Keratinocyte (primary cell): ENCODE measurements around the gene KIF17. TPM values are rescaled to one million over a fixed set of nuclear protein-coding genes. Genes with fewer than 3 reads are reported as not detected.

ENCODE experiments used
- DNase-seq: peaks from one replicate; pipeline ENCODE4 v3.0.0-alpha.2; 2011; ENCODE audit warnings: low read depth, missing footprints, low spot score
- FAIRE-seq: peaks from 2 replicates; lab custom pipeline; 2011; peaks lifted over from hg19 to GRCh38; lab: Jason Lieb, UNC
- H2AFZ ChIP-seq: 2 replicates; pipeline ENCODE4 v1.6.0; 2012; ENCODE audit warnings: low read length, control low read depth, inconsistent platforms; ENCODE audit not compliant: control insufficient read depth
- H3K27ac ChIP-seq: 2 replicates; pipeline ENCODE4 v1.5.1; 2011; ENCODE audit warnings: low read length; ENCODE audit not compliant: control insufficient read depth, insufficient read depth
- H3K27me3 ChIP-seq: 3 replicates; pipeline ENCODE4 v1.6.0; 2011; ENCODE audit warnings: low read length; ENCODE audit not compliant: control insufficient read depth, insufficient read depth; ENCODE audit errors: extremely low read depth
- H3K36me3 ChIP-seq, 2 experiments: 2 replicates in 1 of 2; 3 replicates in 1 of 2; pipeline ENCODE4 v1.5.1; 2011; ENCODE audit warnings: low read length in 2 of 2, mild to moderate bottlenecking in 1 of 2; ENCODE audit not compliant: control insufficient read depth in 2 of 2, insufficient read depth in 2 of 2; ENCODE audit errors: extremely low read depth in 1 of 2
- H3K4me1 ChIP-seq: 3 replicates; pipeline ENCODE4 v1.5.1; 2011; ENCODE audit warnings: low read length; ENCODE audit not compliant: control insufficient read depth, insufficient read depth; ENCODE audit errors: extremely low read depth
- H3K4me2 ChIP-seq: 3 replicates; pipeline ENCODE4 v1.6.0; 2011; ENCODE audit warnings: low read depth, low read length; ENCODE audit not compliant: control insufficient read depth, insufficient read depth; ENCODE audit errors: extremely low read depth
- H3K4me3 ChIP-seq, 3 experiments: fragments of 200-600 bp in 1 of 3; sonication (generic) in 1 of 3; 2 replicates in 2 of 3; 3 replicates in 1 of 3; pipeline ENCODE4 v1.5.1; 2011 to 2016; ENCODE audit warnings: low read length in 3 of 3, mild to moderate bottlenecking in 3 of 3, control low read depth in 2 of 3, inconsistent platforms in 1 of 3, low read depth in 1 of 3, mixed read lengths in 1 of 3, mixed run types in 1 of 3, moderate library complexity in 1 of 3; ENCODE audit not compliant: control insufficient read depth in 2 of 3, insufficient read depth in 2 of 3; ENCODE audit errors: extremely low read depth in 1 of 3
- H3K79me2 ChIP-seq: 2 replicates; pipeline ENCODE4 v1.6.0; 2012; ENCODE audit warnings: low read length; ENCODE audit not compliant: control insufficient read depth, insufficient read depth
- H3K9ac ChIP-seq: 3 replicates; pipeline ENCODE4 v1.6.0; 2011; ENCODE audit warnings: low read length; ENCODE audit not compliant: control insufficient read depth, insufficient read depth; ENCODE audit errors: extremely low read depth
- H3K9me1 ChIP-seq: 3 replicates; pipeline ENCODE4 v1.6.0; 2011; ENCODE audit warnings: low read length; ENCODE audit not compliant: control insufficient read depth, insufficient read depth; ENCODE audit errors: extremely low read depth
- H3K9me3 ChIP-seq: 2 replicates; pipeline ENCODE4 v1.5.1; 2012; ENCODE audit warnings: low read depth, low read length; ENCODE audit not compliant: control insufficient read depth
- H4K20me1 ChIP-seq: 3 replicates; pipeline ENCODE4 v1.6.0; 2011; ENCODE audit warnings: low read length; ENCODE audit not compliant: control insufficient read depth, insufficient read depth; ENCODE audit errors: extremely low read depth
- CTCF ChIP-seq, 3 experiments: IDR thresholded peaks in 1 of 3; conservative IDR thresholded peaks in 1 of 3; optimal IDR thresholded peaks in 1 of 3; 2 replicates in 2 of 3; 3 replicates in 1 of 3; pipeline versions ENCODE3 to v1.5.1; 2011; ENCODE audit warnings: low read length in 3 of 3, mild to moderate bottlenecking in 3 of 3, moderate library complexity in 2 of 3, control low read depth in 1 of 3, inconsistent platforms in 1 of 3; ENCODE audit not compliant: insufficient read depth in 2 of 3; ENCODE audit errors: extremely low read depth in 1 of 3
- EZH2 ChIP-seq: IDR thresholded peaks from one replicate; pipeline ENCODE4 v1.6.1; 2012; ENCODE audit warnings: inconsistent platforms, mild to moderate bottlenecking, low read length, moderate library complexity
- dilution Hi-C: fragments of 300-500 bp; cut with MboI; formaldehyde crosslinking; loops from one replicate; pipeline ENCODE4 v1.7.0; 2020; ENCODE audit warnings: low sequenced_read_pairs; ENCODE audit not compliant: extremely low pct_ligation_motif_present
- polyA plus RNA-seq, 5 experiments: library from polyadenylated mRNA; depleted of rRNA in 3 of 5; stranded (reverse) in 3 of 5; stranded (forward) in 1 of 5; unstranded in 1 of 5; fragments of >200 nt; gene quantifications; 1 replicate in 1 of 5; 2 replicates in 3 of 5; 3 replicates in 1 of 5; pipeline versions ENCODE4 v1.2.1 to v1.2.3, GENCODE V29; 2011 to 2012; ENCODE audit warnings: missing spikeins in 2 of 5, low read depth in 1 of 5, low replicate concordance in 1 of 5

Gene KIF17
- polyA plus RNA-seq, 1 donor (not counting 4 experiments of a cell fraction or from before 2014, with no cell fraction given), result 0.90 TPM

- H3K27ac ChIP-seq, result no peak overlapping the region
- dilution Hi-C loops, result no loop called here
- no peaks in the 10 kb centered on the region for H3K9me3 ChIP-seq
- no peaks in the 10 kb centered on the region for H3K4me1 ChIP-seq
- H2AFZ ChIP-seq, result no peak overlapping the region
- H3K4me2 ChIP-seq, result no peak overlapping the region
- DNase-seq (no peak), FAIRE-seq (no peak)
- peaks cover 5 to 33% of the 10 kb centered on the region in 2 experiments for H3K36me3 ChIP-seq
- TF ChIP-seq EZH2 (no peak), CTCF (optimal IDR thresholded peaks at IDR 0.05 in 1 of 3, IDR thresholded peaks at IDR 0.05 in 1 of 3, conservative IDR thresholded peaks at IDR 0.05 in 1 of 3; ENCODE audit: extremely low read depth in 1 of 3, insufficient read depth in 2 of 3, low read length in 3 of 3) (no peak)
- no peaks in the 10 kb centered on the region for H3K9me1 ChIP-seq
- no peaks in the 10 kb centered on the region for H3K27me3 ChIP-seq
- no peak overlapping the region for H3K9ac ChIP-seq
- H4K20me1 ChIP-seq, result no peaks in the 10 kb centered on the region
- no peak overlapping the region for H3K4me3 ChIP-seq
- H3K79me2 ChIP-seq, result no peaks in the 10 kb centered on the region
Observed at GRCh38 chr1:20706841-20707240, 11.0 kb downstream of the KIF17 start.

- H4K20me1 ChIP-seq, result no peaks in the 10 kb centered on the region
- no peak overlapping the region for H3K27ac ChIP-seq
- no peaks in the 10 kb centered on the region for H3K27me3 ChIP-seq
- H3K36me3 ChIP-seq, result peaks cover 5 to 30% of the 10 kb centered on the region in 2 experiments
- DNase-seq, result no peak
- no peak overlapping the region for H3K9ac ChIP-seq
- no peak for TF ChIP-seq CTCF (optimal IDR thresholded peaks at IDR 0.05 in 1 of 3, IDR thresholded peaks at IDR 0.05 in 1 of 3, conservative IDR thresholded peaks at IDR 0.05 in 1 of 3; ENCODE audit: extremely low read depth in 1 of 3, insufficient read depth in 2 of 3, low read length in 3 of 3)
- TF ChIP-seq EZH2, result no peak
- no peak for FAIRE-seq
- H3K9me1 ChIP-seq, result no peaks in the 10 kb centered on the region
- H3K79me2 ChIP-seq, result no peaks in the 10 kb centered on the region
- peaks cover 3% of the 10 kb centered on the region for H3K4me1 ChIP-seq
- no peaks in the 10 kb centered on the region for H3K9me3 ChIP-seq
- no peak overlapping the region for H3K4me3 ChIP-seq
- dilution Hi-C loops, result no loop called here
- H2AFZ ChIP-seq, result no peak overlapping the region
- no peak overlapping the region for H3K4me2 ChIP-seq
Observed at GRCh38 chr1:20705203-20705755, 12.5 kb downstream of the KIF17 start.
